MM.1S (cell line): ENCODE data around the gene BIRC7.

Experiments used
- CTCF ChIP-seq: fragments of 300-600 bp; sonication (generic); IDR thresholded peaks from 2 replicates; pipeline ENCODE4 v1.5.1; 2016; ENCODE audit warnings: antibody characterized with exemption, low read length, mixed read lengths
- EZH2 ChIP-seq: fragments of 300-600 bp; sonication (generic); optimal IDR thresholded peaks from 2 replicates; pipeline ENCODE3; 2017; ENCODE audit warnings: low read depth, mild to moderate bottlenecking, antibody characterized with exemption, low read length, mixed read lengths
- EZH2phosphoT487 ChIP-seq: fragments of 300-600 bp; sonication (generic); IDR thresholded peaks from 2 replicates; pipeline ENCODE4 v1.6.1; 2018; ENCODE audit warnings: antibody characterized with exemption, low read length

- TF ChIP-seq CTCF (no peak), EZH2phosphoT487 (no peak), EZH2 (no peak)
These were observed 14.2 kb downstream of the BIRC7 start for GRCh38 chr20:63249891-63250290.
